ENCODE results near the gene HEBP2. TPM values are rescaled to one million over a fixed set of nuclear protein-coding genes. Genes with fewer than 3 reads are reported as not detected.

HEBP2 gene
- total RNA-seq, 1 donor from 2014 or later = 38.6 TPM

DNA sequence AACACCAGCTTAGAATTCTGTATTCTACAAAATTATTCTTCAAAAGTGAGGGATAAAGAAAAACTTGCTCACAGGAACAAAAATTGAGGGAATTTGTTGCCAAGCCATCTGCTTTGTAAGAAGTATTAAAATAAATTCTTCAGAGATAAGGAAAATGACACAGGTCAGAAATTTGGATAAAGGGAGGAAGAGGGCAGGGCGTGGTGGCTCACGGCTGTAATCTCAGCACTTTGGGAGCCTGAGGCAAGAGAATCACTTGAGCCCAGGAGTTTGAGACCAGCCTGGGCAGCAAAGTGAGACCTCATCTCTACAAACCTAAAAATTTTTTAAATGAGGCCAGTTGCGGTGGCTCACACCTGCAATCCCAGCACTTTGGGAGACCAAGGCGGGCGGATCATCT, 14.5 kb upstream of the HEBP2 start:
- intact Hi-C loops (cut with DNase I) = no loop called here
- Histone ChIP-seq H3K27me3 (ENCODE audit: low read depth) (no peaks in the 10 kb centered on the region), H3K4me3 (no peak overlapping the region), H3K36me3 (no peaks in the 10 kb centered on the region), H3K9me3 (no peaks in the 10 kb centered on the region), H3K27ac (no peak overlapping the region), H3K4me1 (no peaks in the 10 kb centered on the region)
- ATAC-seq = no peak
- DNase-seq = no peak
- TF ChIP-seq, protein P1, sequence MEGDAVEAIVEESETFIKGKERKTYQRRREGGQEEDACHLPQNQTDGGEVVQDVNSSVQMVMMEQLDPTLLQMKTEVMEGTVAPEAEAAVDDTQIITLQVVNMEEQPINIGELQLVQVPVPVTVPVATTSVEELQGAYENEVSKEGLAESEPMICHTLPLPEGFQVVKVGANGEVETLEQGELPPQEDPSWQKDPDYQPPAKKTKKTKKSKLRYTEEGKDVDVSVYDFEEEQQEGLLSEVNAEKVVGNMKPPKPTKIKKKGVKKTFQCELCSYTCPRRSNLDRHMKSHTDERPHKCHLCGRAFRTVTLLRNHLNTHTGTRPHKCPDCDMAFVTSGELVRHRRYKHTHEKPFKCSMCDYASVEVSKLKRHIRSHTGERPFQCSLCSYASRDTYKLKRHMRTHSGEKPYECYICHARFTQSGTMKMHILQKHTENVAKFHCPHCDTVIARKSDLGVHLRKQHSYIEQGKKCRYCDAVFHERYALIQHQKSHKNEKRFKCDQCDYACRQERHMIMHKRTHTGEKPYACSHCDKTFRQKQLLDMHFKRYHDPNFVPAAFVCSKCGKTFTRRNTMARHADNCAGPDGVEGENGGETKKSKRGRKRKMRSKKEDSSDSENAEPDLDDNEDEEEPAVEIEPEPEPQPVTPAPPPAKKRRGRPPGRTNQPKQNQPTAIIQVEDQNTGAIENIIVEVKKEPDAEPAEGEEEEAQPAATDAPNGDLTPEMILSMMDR (IDR thresholded peaks at IDR 0.05) = no peak

DNA sequence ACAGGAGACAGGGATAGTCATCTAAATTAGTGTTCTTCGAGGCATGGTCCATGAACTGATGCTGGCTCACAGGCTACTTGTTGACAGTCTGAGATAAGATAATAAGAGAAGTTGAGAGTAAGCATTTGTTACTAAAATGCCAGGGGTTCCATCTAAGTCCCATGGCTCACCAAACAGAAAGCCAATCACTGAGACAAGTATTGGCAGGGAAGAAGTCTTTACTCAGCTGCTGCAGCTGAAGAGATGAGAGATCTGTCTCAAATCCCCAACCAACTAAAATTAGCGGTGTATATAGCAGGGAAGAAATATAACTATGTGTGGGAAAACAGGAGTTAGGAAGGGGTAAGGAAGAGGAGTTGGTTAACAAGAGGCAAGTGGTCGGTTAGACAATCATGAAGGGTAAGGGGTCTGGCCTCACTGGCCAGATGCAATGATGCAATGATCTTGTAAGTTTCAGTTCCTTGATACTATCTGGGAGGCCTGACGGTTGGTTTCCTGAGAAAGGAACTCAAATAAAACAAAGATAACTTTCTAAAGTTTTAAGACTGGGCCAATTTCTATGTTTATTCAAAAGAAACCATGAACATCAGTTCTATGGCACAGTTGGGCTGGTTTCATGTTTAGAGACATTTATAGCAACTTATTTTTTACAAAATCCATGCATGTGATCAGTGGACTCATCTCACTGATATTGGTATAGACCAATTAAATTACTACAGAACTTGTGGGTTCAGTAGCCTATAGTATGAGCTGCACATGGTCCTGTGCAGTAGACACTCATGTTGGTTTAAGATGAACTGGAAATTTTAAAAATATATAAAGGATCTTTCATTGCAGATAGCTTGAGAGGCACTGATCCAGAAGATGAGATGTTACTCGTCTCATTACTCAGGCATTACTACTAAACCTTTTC, 9.9 kb upstream of the HEBP2 start:
- H3K36me3 ChIP-seq = no peaks in the 10 kb centered on the region
- H3K4me1 ChIP-seq = no peaks in the 10 kb centered on the region
- no peak for ATAC-seq
- no peaks in the 10 kb centered on the region for H3K27me3 ChIP-seq (ENCODE audit: low read depth)
- no peaks in the 10 kb centered on the region for H3K9me3 ChIP-seq
- H3K27ac ChIP-seq = no peak overlapping the region
- intact Hi-C loops (cut with DNase I) = no loop called here
- no peak for DNase-seq
- no peak overlapping the region for H3K4me3 ChIP-seq
- TF ChIP-seq, protein P1 (IDR thresholded peaks at IDR 0.05) = no peak

- no peak for ATAC-seq
- Histone ChIP-seq H3K27me3 (ENCODE audit: low read depth) (no peaks in the 10 kb centered on the region), H3K27ac (no peak overlapping the region), H3K9me3 (no peaks in the 10 kb centered on the region), H3K4me1 (no peaks in the 10 kb centered on the region), H3K4me3 (no peak overlapping the region), H3K36me3 (no peaks in the 10 kb centered on the region)
- intact Hi-C loops (cut with DNase I) = no loop called here
- no peak for DNase-seq
- TF ChIP-seq, protein P1 (IDR thresholded peaks at IDR 0.05) = no peak
Measured at GRCh38 chr6:138396709-138397108, 7.3 kb upstream of the HEBP2 start.

DNA sequence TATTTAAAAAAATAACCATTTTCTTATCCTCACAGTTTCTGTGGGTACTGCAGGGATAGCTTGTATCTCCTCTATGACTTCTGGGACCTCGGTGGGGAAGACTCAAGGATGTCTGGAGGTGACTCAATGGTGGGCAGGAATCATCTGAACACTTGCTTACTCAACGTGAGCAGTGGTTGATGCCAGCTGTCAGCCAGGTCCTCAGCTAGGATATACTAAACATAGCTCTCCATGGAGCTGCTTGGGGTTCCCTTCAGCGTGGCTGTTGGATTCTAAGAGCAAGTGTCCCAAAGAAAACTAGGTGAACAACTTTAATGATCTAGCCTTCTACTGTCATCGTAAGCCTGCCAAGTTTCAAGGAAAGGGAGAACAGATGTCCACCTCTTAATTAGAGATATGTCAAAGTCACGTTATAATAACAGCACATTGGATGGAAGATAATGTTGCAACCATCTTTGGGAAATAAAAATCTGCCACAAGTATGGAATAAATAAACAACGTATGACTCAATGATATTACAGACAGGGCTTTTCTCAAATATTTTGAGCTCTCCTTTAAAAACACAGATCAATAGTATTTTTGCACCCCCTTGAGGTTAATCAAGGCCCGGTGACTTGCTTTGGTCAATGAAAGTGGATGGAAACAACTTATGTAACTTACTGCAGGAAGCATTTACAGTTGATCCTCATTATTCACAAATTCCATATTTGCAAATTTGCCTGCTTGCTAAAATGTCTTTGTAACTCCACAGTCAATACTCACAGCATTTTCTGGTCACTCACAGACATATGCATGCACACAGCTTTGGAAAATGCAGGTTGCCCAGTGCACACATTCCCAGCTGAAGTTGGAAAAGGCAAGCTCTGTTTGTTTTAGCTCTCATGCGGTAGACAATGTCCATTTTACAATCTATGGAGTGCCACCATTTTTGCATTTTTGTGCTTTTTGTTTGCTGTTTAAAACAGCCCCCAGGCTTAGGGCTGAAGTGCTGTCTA, 6.6 kb upstream of the HEBP2 start:
- H3K27ac ChIP-seq = no peak overlapping the region
- TF ChIP-seq, protein P1 (IDR thresholded peaks at IDR 0.05) = no peak
- no peaks in the 10 kb centered on the region for H3K9me3 ChIP-seq
- no peaks in the 10 kb centered on the region for H3K27me3 ChIP-seq (ENCODE audit: low read depth)
- intact Hi-C loops (cut with DNase I) = no loop called here
- H3K4me3 ChIP-seq = no peak overlapping the region
- H3K36me3 ChIP-seq = no peaks in the 10 kb centered on the region
- no peak for DNase-seq
- H3K4me1 ChIP-seq = no peaks in the 10 kb centered on the region
- ATAC-seq = no peak

DNA sequence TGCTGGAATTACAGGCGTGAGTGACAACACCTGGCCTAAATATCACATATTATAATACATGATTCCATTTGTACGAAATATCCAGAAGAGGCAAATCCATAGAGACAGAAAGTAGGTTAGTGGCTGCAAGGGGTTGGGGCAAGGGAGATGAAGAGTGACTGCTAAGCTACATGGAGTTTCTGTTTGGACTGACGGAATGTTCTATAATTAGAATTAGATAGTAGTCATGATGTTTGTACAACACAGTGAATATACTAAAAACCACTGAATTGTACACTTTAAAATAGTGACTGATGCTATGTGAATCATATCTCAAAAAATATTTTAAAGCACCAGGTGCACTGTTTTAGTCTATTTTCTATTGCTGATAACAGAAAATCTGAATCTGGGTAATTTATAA, 3.7 kb upstream of the HEBP2 start:
- DNase-seq (no peak), ATAC-seq (no peak)
- TF ChIP-seq, protein P1 (IDR thresholded peaks at IDR 0.05) = no peak
- no peaks in the 10 kb centered on the region for H3K9me3 ChIP-seq
- peaks cover 2% of the 10 kb centered on the region for H3K36me3 ChIP-seq
- H3K27ac ChIP-seq = no peak overlapping the region
- intact Hi-C loops (cut with DNase I) = no loop called here
- no peak overlapping the region for H3K4me3 ChIP-seq
- H3K27me3 ChIP-seq (ENCODE audit: low read depth) = no peaks in the 10 kb centered on the region
- H3K4me1 ChIP-seq = peaks cover 16% of the 10 kb centered on the region

Data from lower lobe of right lung (tissue), 2 donors.